Lower lobe of right lung (tissue), 2 donors: ENCODE measurements around the gene UFD1. TPM values are rescaled to one million over a fixed set of nuclear protein-coding genes. Genes with fewer than 3 reads are reported as not detected.

Experiments used
- ATAC-seq, 2 donors: fragments of 200-7000 bp; cut with Tn5 transposase; one replicate each; pipeline ENCODE4 v1.9.1; 2020 to 2022; ENCODE audit warnings: mild to moderate bottlenecking in 2 of 2, moderate library complexity in 2 of 2
- DNase-seq: peaks from one replicate; pipeline ENCODE4 v3.0.0-alpha.2; 2020
- H3K27ac ChIP-seq: fragments of 200-600 bp; one replicate; pipeline ENCODE4 v1.8.0; 2022
- H3K27me3 ChIP-seq: fragments of 200-600 bp; one replicate; pipeline ENCODE4 v1.8.0; 2022; ENCODE audit warnings: low read depth
- H3K36me3 ChIP-seq: fragments of 200-600 bp; one replicate; pipeline ENCODE4 v1.8.0; 2022; ENCODE audit warnings: mild to moderate bottlenecking
- H3K4me1 ChIP-seq: fragments of 200-600 bp; one replicate; pipeline ENCODE4 v1.8.0; 2022
- H3K4me3 ChIP-seq: fragments of 200-600 bp; one replicate; pipeline ENCODE4 v1.8.0; 2022; ENCODE audit warnings: mild to moderate bottlenecking
- H3K9me3 ChIP-seq: fragments of 200-600 bp; one replicate; pipeline ENCODE4 v1.8.0; 2022
- intact Hi-C: fragments of 100-400 bp; cut with DNase I; formaldehyde crosslinking; loops from one replicate; pipeline ENCODE4 v1.11.0; 2022
- total RNA-seq: library from RNA; stranded (reverse); fragmentation: NEBNext Ultra II Directional; extraction: Animal tissue kit (Norgen Biotek cat#: 25700); gene quantifications from one replicate; pipeline ENCODE4 v1.2.1, GENCODE V29; 2021
- TF ChIP-seq, protein P1 (sequence below): fragments of 200-600 bp; IDR thresholded peaks from one replicate; pipeline ENCODE4 v1.8.0; 2022; ENCODE audit warnings: antibody characterized with exemption, mild to moderate bottlenecking
- donor health status: DM: no; HTN: yes; CAD: no; lungs with severe emphysema.

The UFD1 gene
- total RNA-seq, 1 donor from 2014 or later = 36.7 TPM

DNA sequence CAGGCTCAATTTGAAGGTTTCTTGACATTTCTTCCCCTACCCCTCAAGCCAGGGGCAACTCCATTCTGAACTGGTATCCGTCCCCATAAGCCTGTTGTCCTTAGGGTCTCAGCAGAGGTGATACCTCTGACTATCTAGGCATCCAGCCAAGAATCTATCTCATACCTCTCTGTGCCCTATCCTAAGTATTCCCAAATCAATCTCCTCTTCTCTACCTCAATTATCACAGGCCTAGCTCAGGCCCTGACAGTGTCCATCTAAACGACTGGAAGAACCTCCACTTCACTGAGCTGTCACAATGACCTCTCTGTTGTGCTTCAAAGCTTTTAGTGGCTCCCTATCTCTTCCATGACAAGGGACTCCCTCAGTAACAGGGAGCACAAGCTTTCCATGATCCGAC lies 74.3 kb downstream of the UFD1 start:
- intact Hi-C loops = no loop called here
- Histone ChIP-seq H3K27ac (no peak overlapping the region), H3K27me3 (no peaks in the 10 kb centered on the region), H3K4me3 (no peak overlapping the region), H3K9me3 (no peaks in the 10 kb centered on the region), H3K4me1 (no peaks in the 10 kb centered on the region), H3K36me3 (peaks cover 68% of the 10 kb centered on the region)
- DNase-seq = no peak
- no peak for ATAC-seq
- TF ChIP-seq, protein P1, sequence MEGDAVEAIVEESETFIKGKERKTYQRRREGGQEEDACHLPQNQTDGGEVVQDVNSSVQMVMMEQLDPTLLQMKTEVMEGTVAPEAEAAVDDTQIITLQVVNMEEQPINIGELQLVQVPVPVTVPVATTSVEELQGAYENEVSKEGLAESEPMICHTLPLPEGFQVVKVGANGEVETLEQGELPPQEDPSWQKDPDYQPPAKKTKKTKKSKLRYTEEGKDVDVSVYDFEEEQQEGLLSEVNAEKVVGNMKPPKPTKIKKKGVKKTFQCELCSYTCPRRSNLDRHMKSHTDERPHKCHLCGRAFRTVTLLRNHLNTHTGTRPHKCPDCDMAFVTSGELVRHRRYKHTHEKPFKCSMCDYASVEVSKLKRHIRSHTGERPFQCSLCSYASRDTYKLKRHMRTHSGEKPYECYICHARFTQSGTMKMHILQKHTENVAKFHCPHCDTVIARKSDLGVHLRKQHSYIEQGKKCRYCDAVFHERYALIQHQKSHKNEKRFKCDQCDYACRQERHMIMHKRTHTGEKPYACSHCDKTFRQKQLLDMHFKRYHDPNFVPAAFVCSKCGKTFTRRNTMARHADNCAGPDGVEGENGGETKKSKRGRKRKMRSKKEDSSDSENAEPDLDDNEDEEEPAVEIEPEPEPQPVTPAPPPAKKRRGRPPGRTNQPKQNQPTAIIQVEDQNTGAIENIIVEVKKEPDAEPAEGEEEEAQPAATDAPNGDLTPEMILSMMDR = no peak

DNA sequence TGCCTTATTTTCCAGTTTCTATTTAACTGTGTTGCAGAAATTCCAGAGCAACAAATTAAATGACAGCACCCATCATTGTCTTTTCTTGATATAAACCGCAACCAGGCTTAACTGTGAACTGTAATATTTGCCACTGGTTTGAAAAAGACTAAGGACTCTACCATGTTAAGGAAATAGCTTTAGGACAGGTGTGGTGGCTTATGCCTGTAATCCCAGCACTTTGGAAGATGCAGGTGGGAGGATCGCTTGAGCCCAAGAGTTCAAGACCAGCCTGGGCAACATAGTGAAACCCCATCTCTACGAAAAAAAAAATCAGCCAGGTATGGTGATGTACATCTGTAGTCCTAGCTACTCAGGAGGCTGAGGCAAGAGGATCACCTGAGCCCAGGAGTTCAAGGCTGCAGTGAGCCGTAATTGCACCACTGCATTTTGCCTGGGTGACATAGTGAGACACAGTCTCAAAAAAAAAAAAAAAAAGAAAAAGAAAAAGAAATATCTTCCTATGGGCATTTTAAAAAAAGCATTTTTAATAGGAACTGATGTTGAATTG lies 76.3 kb downstream of the UFD1 start:
- Histone ChIP-seq H3K36me3 (peaks cover 68% of the 10 kb centered on the region), H3K4me1 (no peaks in the 10 kb centered on the region), H3K9me3 (no peaks in the 10 kb centered on the region), H3K27me3 (no peaks in the 10 kb centered on the region), H3K4me3 (no peak overlapping the region), H3K27ac (no peak overlapping the region)
- ATAC-seq (no peak), DNase-seq (no peak)
- TF ChIP-seq, protein P1 = no peak
- intact Hi-C loops = no loop called here

DNA sequence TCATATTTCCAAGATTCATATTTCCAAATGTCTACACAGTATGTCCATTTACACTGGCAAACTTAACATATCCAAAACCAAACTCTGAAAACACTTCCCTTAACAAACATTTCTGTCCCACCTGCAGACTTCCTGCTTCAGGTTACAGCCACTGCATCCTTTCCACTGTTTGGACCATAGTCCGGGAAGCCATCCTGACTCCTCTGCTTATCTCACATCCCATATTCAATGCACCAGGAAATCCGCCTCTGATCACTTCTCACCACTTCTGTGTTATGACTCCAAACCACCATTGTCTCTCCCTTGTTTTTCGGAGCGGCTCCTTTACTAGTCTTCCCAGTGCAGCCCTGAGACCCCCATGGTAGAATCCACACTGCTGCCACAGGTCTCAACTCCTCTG lies 77.5 kb downstream of the UFD1 start:
- TF ChIP-seq, protein P1 = no peak
- DNase-seq = no peak

DNA sequence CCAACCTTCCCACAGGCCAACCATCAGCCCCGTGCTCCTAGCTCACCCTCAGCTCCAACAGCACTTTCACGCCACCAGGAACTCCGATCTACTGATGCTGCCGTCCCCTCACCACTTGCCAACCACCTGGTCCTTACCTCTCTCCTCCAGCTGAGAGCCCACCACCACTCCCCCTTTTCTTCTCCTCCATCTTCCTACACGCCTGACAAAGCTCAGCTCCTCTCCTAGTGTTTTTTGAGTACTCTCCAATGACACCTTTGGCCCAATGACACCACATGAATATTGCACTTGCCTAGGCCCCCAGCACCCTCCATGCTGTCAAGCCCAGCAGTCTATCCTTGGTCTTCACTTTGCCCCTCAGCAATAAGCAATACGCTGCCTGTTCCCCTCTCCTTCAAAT lies 78.1 kb downstream of the UFD1 start:
- ATAC-seq (no peak), DNase-seq (no peak)
- peaks cover 68% of the 10 kb centered on the region for H3K36me3 ChIP-seq
- intact Hi-C loops = no loop called here
- H3K4me3 ChIP-seq = no peak overlapping the region
- no peak overlapping the region for H3K27ac ChIP-seq
- H3K4me1 ChIP-seq = no peaks in the 10 kb centered on the region
- TF ChIP-seq, protein P1 = no peak
- no peaks in the 10 kb centered on the region for H3K27me3 ChIP-seq
- no peaks in the 10 kb centered on the region for H3K9me3 ChIP-seq

More for the DNA sequence above, 77.5 kb downstream of the UFD1 start:
- H3K27ac ChIP-seq = no peak overlapping the region
- no peak overlapping the region for H3K4me3 ChIP-seq
- H3K9me3 ChIP-seq = no peaks in the 10 kb centered on the region
- H3K4me1 ChIP-seq = no peaks in the 10 kb centered on the region
- intact Hi-C loops = no loop called here
- peaks cover 68% of the 10 kb centered on the region for H3K36me3 ChIP-seq
- ATAC-seq = no peak
- H3K27me3 ChIP-seq = no peaks in the 10 kb centered on the region

Other genes starting within 250 kb of the UFD1 start
- 6.8 TPM for gene CLTCL1, start 187.5 kb downstream of the UFD1 start, total RNA-seq
- 27.9 TPM for gene HIRA, start 47.5 kb downstream of the UFD1 start, total RNA-seq
- 23.2 TPM for gene MRPL40, start 46.6 kb downstream of the UFD1 start, total RNA-seq
- gene C22orf39, start 31.5 kb downstream of the UFD1 start, total RNA-seq = 36.4 TPM
- gene CDC45, start 727 bp upstream of the UFD1 start, total RNA-seq = 1.4 TPM
- gene CLDN5, start 45.2 kb upstream of the UFD1 start, total RNA-seq = 213 TPM
- 9.3 TPM for gene SEPTIN5, start 235.3 kb upstream of the UFD1 start, total RNA-seq
- gene GP1BB, start 244.3 kb upstream of the UFD1 start, total RNA-seq = 2.8 TPM